ENCODE measurements around the gene TRPC4AP. TPM values are rescaled to one million over a fixed set of nuclear protein-coding genes. Genes with fewer than 3 reads are reported as not detected.

The TRPC4AP gene
- total and polyA plus RNA-seq, 2 of the 8 experiments (the other 6 are each of a cell fraction or from before 2014, with no cell fraction given) = 73.1 to 74.8 TPM

GRCh38 chr20:35002426-35003210 is 90.0 kb downstream of the TRPC4AP start:
- Histone ChIP-seq H3K4me2 (ENCODE audit: insufficient read depth in 1 of 2, low read depth in 2 of 2, low read length in 2 of 2) (no peak overlapping the region), H3K4me1 (replicated peaks in 1 of 4; ENCODE audit: control insufficient read depth in 3 of 4, insufficient read depth in 4 of 4, low read length in 3 of 4) (peaks cover 0 to 2% (median 0%) of the 10 kb centered on the region in 4 experiments; a peak in 2 of 7 replicates), H3K23me2 (ENCODE audit: low read depth, low read length) (no peaks in the 10 kb centered on the region; the same call in 1 of the 2 replicates), H3K79me2 (ENCODE audit: control insufficient read depth in 1 of 2, insufficient read depth in 2 of 2, low read length in 2 of 2) (no peaks in the 10 kb centered on the region), H3K4ac (replicated peaks; ENCODE audit: insufficient read length, low read depth, low read length) (no peak overlapping the region), H3K36me3 (ENCODE audit: control insufficient read depth in 2 of 4, insufficient read depth in 4 of 4, low read length in 3 of 4) (peaks cover 13 to 62% (median 43%) of the 10 kb centered on the region in 4 experiments), H2AK5ac (ENCODE audit: low read depth, low read length) (no peak overlapping the region), H3K79me1 (ENCODE audit: low read depth, low read length) (no peaks in the 10 kb centered on the region), H3K9ac (replicated peaks in 1 of 4; ENCODE audit: extremely low read depth in 1 of 4, low read depth in 3 of 4, low read length in 3 of 4) (no peak overlapping the region), H2BK20ac (ENCODE audit: low read length) (no peak overlapping the region), H2BK5ac (ENCODE audit: low read depth, low read length) (no peak overlapping the region), H2BK120ac (replicated peaks; ENCODE audit: low read depth, low read length) (no peak overlapping the region), H3K14ac (ENCODE audit: insufficient read length) (no peak overlapping the region), H2AFZ (ENCODE audit: low read length) (no peak overlapping the region), H3K27me3 (replicated peaks in 1 of 4; ENCODE audit: control insufficient read depth in 3 of 4, extremely low read depth in 1 of 4, insufficient read depth in 3 of 4, low read length in 3 of 4) (no peaks in the 10 kb centered on the region), H4K91ac (replicated peaks; ENCODE audit: insufficient read length, low read length) (no peak overlapping the region), H3K23ac (ENCODE audit: insufficient read length) (no peak overlapping the region), H2BK12ac (ENCODE audit: low read depth, low read length) (no peak overlapping the region), H2BK15ac (ENCODE audit: low read length) (no peak overlapping the region), H3K18ac (ENCODE audit: extremely low read depth, low read length) (no peak overlapping the region), H3K4me3 (ENCODE audit: extremely low read depth in 1 of 4, insufficient read depth in 2 of 4, low read depth in 3 of 4, low read length in 4 of 4) (no peak overlapping the region), H4K20me1 (replicated peaks in 1 of 2; ENCODE audit: control insufficient read depth in 1 of 2, insufficient read depth in 2 of 2, low read length in 2 of 2) (peaks cover 5 to 6% of the 10 kb centered on the region in 2 experiments), H3K9me3 (ENCODE audit: insufficient read depth in 2 of 2, low read depth in 1 of 2, low read length in 1 of 2) (no peaks in the 10 kb centered on the region), H4K5ac (ENCODE audit: insufficient read length, low read depth, low read length) (no peak overlapping the region), H3K56ac (replicated peaks; ENCODE audit: insufficient read length, low read depth, low read length) (no peak overlapping the region), H4K8ac (ENCODE audit: extremely low read depth, insufficient read depth, low read length) (no peak overlapping the region; the same call in 1 of the 2 replicates), H3K27ac (ENCODE audit: low read depth, low read length) (no peak overlapping the region)
- ChIA-PET POLR2A (ENCODE audit: partially characterized antibody) (interaction anchor here (1.0 kb wide), 1 partner anchor 15 kb away, joined by 3 read pairs; no protein-coding TSS in a partner anchor), CTCF (ENCODE audit: partially characterized antibody) (interaction anchor here (0.6 to 4.1 kb wide), 15 partner anchors 9 to 586 kb away, joined by 3 to 54 read pairs (median 6); partner anchors contain the start of genes ACSS2 and GGT7)
- FAIRE-seq (no peak), DNase-seq (ENCODE audit: low read depth in 1 of 2, low spot score in 2 of 2) (no peak)
- WGBS, 2 experiments (ENCODE audit: extremely low coverage in 1 of 2, insufficient coverage in 1 of 2, insufficient read length in 1 of 2, insufficient replicate concordance in 2 of 2, low coverage in 1 of 2, low lambda C conversion rate in 2 of 2, missing lambda C conversion rate in 1 of 2) = 95% methylated on average over 10 of the region's 10 CpGs; no CpG with 5 or more reads in 1 of the 2 experiments
- TF ChIP-seq POU5F1 (IDR thresholded peaks at IDR 0.05; ENCODE audit: low read depth, low read length) = no peak
- TF ChIP-seq BRCA1 (IDR thresholded peaks at IDR 0.05; ENCODE audit: low read depth, low read length) = no peak
- no peak for TF ChIP-seq MAFK (IDR thresholded peaks at IDR 0.05; ENCODE audit: low read depth, low read length)
- no peak for TF ChIP-seq POLR2A (IDR thresholded peaks at IDR 0.05; ENCODE audit: control extremely low read depth in 1 of 2, low read depth in 2 of 2, low read length in 2 of 2)
- no peak for TF ChIP-seq ATF2 (IDR thresholded peaks at IDR 0.05; ENCODE audit: low read length)
- TF ChIP-seq RXRA (IDR thresholded peaks at IDR 0.05; ENCODE audit: insufficient read depth, low read depth, low read length) = no peak
- no peak for TF ChIP-seq HDAC6 (IDR thresholded peaks at IDR 0.05; ENCODE audit: low read depth, low read length)
- TF ChIP-seq CTBP2 (IDR thresholded peaks at IDR 0.05; ENCODE audit: borderline replicate concordance, insufficient read depth, insufficient read length, low read length) = no peak
- no peak for TF ChIP-seq CREB1 (IDR thresholded peaks at IDR 0.05)
- no peak for TF ChIP-seq SUZ12 (IDR thresholded peaks at IDR 0.05; ENCODE audit: low read length)
- TF ChIP-seq TAF7 (optimal IDR thresholded peaks at IDR 0.05; ENCODE audit: borderline replicate concordance, low read depth, low read length) = no peak

All from H1 (cell line).